ENCODE measurements around the gene FAM50B. TPM values are rescaled to one million over a fixed set of nuclear protein-coding genes. Genes with fewer than 3 reads are reported as not detected.

The FAM50B gene
- total and polyA plus RNA-seq, 2 of the 13 experiments (the other 11 are each of a cell fraction or from before 2014, with no cell fraction given): 0.05 TPM; not detected in 1

- in situ Hi-C loops (cut with HindIII; ENCODE audit: extremely low pct_ligation_motif_present, low pct_unique_long_range_greater_than_20kb): no loop called here
- H3K4me3 ChIP-seq (replicated peaks in 1 of 3; ENCODE audit: insufficient read depth in 1 of 3, low read depth in 2 of 3, low read length in 3 of 3): no peak overlapping the region
- H3K27me3 ChIP-seq (ENCODE audit: control insufficient read depth in 1 of 2, insufficient read depth in 2 of 2, low read length in 2 of 2): no peaks in the 10 kb centered on the region
- H2AFZ ChIP-seq (ENCODE audit: low read length): no peak overlapping the region
- no peaks in the 10 kb centered on the region for H3K9me3 ChIP-seq (ENCODE audit: low read length)
- H3K36me3 ChIP-seq (replicated peaks in 1 of 2; ENCODE audit: control insufficient read depth in 1 of 2, insufficient read depth in 2 of 2, low read length in 2 of 2): no peaks in the 10 kb centered on the region
- H3K4me1 ChIP-seq (ENCODE audit: insufficient read depth, low read length): peaks cover 43% of the 10 kb centered on the region
- H3K79me2 ChIP-seq (ENCODE audit: insufficient read depth, low read length): no peaks in the 10 kb centered on the region
- no peak for ATAC-seq
- no peak overlapping the region for H3K4me2 ChIP-seq (ENCODE audit: low read depth, low read length)
- WGBS (ENCODE audit: low lambda C conversion rate): 94% methylated on average over 73 of the region's 73 CpGs
- no peaks in the 10 kb centered on the region for H4K20me1 ChIP-seq (ENCODE audit: insufficient read depth, low read length)
- H3K9ac ChIP-seq (ENCODE audit: insufficient read depth, low read depth, low read length): no peak overlapping the region
- no peak for FAIRE-seq
- DNase-seq (ENCODE audit: low spot score): no peak
- POLR2A ChIA-PET: interaction anchor here (1.0 to 1.3 kb wide), 2 partner anchors 9 to 83 kb away, joined by 3 to 4 read pairs; no protein-coding TSS in a partner anchor
- intact Hi-C loops (cut with micrococcal nuclease; ENCODE audit: unreplicated experiment): no loop called here
- H3K27ac ChIP-seq (ENCODE audit: extremely low read length, insufficient read depth, low read length): no peak overlapping the region
- CTCF ChIA-PET (ENCODE audit: low intra/inter-chr PET ratio, low total read pairs): interaction anchor here (1.2 to 3.1 kb wide), 6 partner anchors 36 to 141 kb away, joined by 4 to 39 read pairs (median 11); no protein-coding TSS in a partner anchor
- no TSS peak for BruUV-seq (replicated peaks)
- TF ChIP-seq ZNF337 (CRISPR knock-in tag; IDR thresholded peaks at IDR 0.05; ENCODE audit: borderline replicate concordance, low read depth) (no peak), SMAD1 (CRISPR knock-in tag; IDR thresholded peaks at IDR 0.05; ENCODE audit: borderline replicate concordance, low read depth) (no peak), ZNF205 (CRISPR knock-in tag; IDR thresholded peaks at IDR 0.05) (no peak), NRL (CRISPR knock-in tag; IDR thresholded peaks at IDR 0.05; ENCODE audit: borderline replicate concordance) (no peak), GTF3A (CRISPR knock-in tag; conservative IDR thresholded peaks at IDR 0.05) (no peak), ZNF367 (CRISPR knock-in tag; IDR thresholded peaks at IDR 0.05; ENCODE audit: borderline replicate concordance) (no peak), ZNF451 (CRISPR knock-in tag; IDR thresholded peaks at IDR 0.05) (no peak), ZC3H13 (CRISPR knock-in tag; IDR thresholded peaks at IDR 0.05) (no peak), ZNF770 (CRISPR knock-in tag; IDR thresholded peaks at IDR 0.05) (no peak), ISL2 (CRISPR knock-in tag; IDR thresholded peaks at IDR 0.05) (no peak), PITX1 (CRISPR knock-in tag; IDR thresholded peaks at IDR 0.05) (no peak), PCBP1 (IDR thresholded peaks at IDR 0.05; ENCODE audit: borderline replicate concordance, low read depth, low read length) (0 out of 2 replicates have a peak, but pooled peaks have one; percentile 25), ZNF383 (CRISPR knock-in tag; IDR thresholded peaks at IDR 0.05; ENCODE audit: borderline replicate concordance) (no peak), SNAPC2 (CRISPR knock-in tag; IDR thresholded peaks at IDR 0.05) (no peak)
- TF ChIP-seq, protein P1, sequence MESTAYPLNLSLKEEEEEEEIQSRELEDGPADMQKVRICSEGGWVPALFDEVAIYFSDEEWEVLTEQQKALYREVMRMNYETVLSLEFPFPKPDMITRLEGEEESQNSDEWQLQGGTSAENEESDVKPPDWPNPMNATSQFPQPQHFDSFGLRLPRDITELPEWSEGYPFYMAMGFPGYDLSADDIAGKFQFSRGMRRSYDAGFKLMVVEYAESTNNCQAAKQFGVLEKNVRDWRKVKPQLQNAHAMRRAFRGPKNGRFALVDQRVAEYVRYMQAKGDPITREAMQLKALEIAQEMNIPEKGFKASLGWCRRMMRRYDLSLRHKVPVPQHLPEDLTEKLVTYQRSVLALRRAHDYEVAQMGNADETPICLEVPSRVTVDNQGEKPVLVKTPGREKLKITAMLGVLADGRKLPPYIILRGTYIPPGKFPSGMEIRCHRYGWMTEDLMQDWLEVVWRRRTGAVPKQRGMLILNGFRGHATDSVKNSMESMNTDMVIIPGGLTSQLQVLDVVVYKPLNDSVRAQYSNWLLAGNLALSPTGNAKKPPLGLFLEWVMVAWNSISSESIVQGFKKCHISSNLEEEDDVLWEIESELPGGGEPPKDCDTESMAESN (CRISPR knock-in tag; conservative IDR thresholded peaks at IDR 0.05): no peak
- TF ChIP-seq, protein P2, sequence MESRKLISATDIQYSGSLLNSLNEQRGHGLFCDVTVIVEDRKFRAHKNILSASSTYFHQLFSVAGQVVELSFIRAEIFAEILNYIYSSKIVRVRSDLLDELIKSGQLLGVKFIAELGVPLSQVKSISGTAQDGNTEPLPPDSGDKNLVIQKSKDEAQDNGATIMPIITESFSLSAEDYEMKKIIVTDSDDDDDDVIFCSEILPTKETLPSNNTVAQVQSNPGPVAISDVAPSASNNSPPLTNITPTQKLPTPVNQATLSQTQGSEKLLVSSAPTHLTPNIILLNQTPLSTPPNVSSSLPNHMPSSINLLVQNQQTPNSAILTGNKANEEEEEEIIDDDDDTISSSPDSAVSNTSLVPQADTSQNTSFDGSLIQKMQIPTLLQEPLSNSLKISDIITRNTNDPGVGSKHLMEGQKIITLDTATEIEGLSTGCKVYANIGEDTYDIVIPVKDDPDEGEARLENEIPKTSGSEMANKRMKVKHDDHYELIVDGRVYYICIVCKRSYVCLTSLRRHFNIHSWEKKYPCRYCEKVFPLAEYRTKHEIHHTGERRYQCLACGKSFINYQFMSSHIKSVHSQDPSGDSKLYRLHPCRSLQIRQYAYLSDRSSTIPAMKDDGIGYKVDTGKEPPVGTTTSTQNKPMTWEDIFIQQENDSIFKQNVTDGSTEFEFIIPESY (CRISPR knock-in tag; IDR thresholded peaks at IDR 0.05): peak; percentile 72; the same call in 1 of the 2 replicates
- TF ChIP-seq, protein P3, sequence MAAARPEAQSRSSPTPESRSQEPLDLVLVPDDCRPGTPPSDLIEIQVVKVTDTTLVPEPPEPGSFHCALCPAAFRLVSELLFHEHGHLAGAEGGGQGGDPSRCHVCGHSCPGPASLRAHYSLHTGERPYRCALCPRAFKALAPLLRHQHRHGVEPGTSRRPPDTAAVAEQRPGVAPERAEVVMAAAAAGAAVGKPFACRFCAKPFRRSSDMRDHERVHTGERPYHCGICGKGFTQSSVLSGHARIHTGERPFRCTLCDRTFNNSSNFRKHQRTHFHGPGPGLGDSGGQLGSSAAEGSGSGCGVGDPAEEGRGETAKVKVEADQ (CRISPR knock-in tag; IDR thresholded peaks at IDR 0.05; ENCODE audit: borderline replicate concordance): 0 out of 2 replicates have a peak, but pooled peaks have one; percentile 35
Observed at GRCh38 chr6:3849681-3850450, 693 bp downstream of the FAM50B start.

Data from HepG2 (cell line).